PC-3 (cell line): Measurements from ENCODE around the gene WAC. TPM values are rescaled to one million over a fixed set of nuclear protein-coding genes. Genes with fewer than 3 reads are reported as not detected.
"Not testable (repeated sequence)": the region's sequence is repeated elsewhere in the genome, so short reads cannot be mapped to it uniquely, and the experiment has no call there.

Experiments used
- ATAC-seq: fragments of 200-7000 bp; cut with Tn5 transposase; 2 replicates; pipeline ENCODE4 v1.9.1; 2020; ENCODE audit warnings: mild to moderate bottlenecking, moderate library complexity
- BruUV-seq: library from RNA; stranded (reverse); fragments of 400-500 nt; replicated peaks from 2 replicates; lab custom pipeline; 2021; lab: Mats Ljungman, UMichigan
- CTCF ChIA-PET: fragments of 300-600 bp; sonication (Branson Sonifier 250); formaldehyde crosslinking; loops from one replicate; lab custom pipeline; 2022; ENCODE audit warnings: antibody characterized with exemption; lab: Charles Lee
- POLR2A ChIA-PET: fragments of 300-600 bp; sonication (Branson Sonifier 250); formaldehyde crosslinking; loops from one replicate; lab custom pipeline; 2022; ENCODE audit warnings: antibody characterized with exemption; ENCODE audit not compliant: unreplicated experiment; lab: Charles Lee
- DNase-seq: peaks from one replicate; pipeline ENCODE4 v3.0.0-alpha.2; 2015
- H2AFZ ChIP-seq: fragments of 300-600 bp; sonication (generic); 2 replicates; pipeline ENCODE4 v1.6.0; 2016; ENCODE audit warnings: antibody characterized with exemption, low read length
- H3F3A ChIP-seq: fragments of 300-600 bp; sonication (generic); one replicate; pipeline ENCODE4 v1.6.0; 2017; ENCODE audit warnings: antibody characterized with exemption, low read length, control low read depth, mild to moderate bottlenecking; ENCODE audit not compliant: unreplicated experiment
- H3K27ac ChIP-seq: fragments of 300-600 bp; sonication (generic); 2 replicates; pipeline ENCODE4 v1.5.1; 2016; ENCODE audit warnings: mild to moderate bottlenecking, low read length
- H3K27me3 ChIP-seq: fragments of 300-600 bp; sonication (generic); 2 replicates; pipeline ENCODE4 v1.6.1; 2016; ENCODE audit warnings: low read length, mixed read lengths
- H3K36me3 ChIP-seq: fragments of 300-600 bp; sonication (generic); 2 replicates; pipeline ENCODE4 v1.6.1; 2016; ENCODE audit warnings: low read depth, mixed run types, low read length, mixed read lengths
- H3K4me1 ChIP-seq: fragments of 300-600 bp; sonication (generic); 2 replicates; pipeline ENCODE4 v1.5.1; 2016; ENCODE audit warnings: low read length; ENCODE audit not compliant: insufficient read depth
- H3K4me2 ChIP-seq: fragments of 300-600 bp; sonication (generic); 2 replicates; pipeline ENCODE4 v1.6.0; 2016; ENCODE audit warnings: low read length
- H3K4me3 ChIP-seq: fragments of 300-600 bp; sonication (generic); 2 replicates; pipeline ENCODE4 v1.5.1; 2016; ENCODE audit warnings: mild to moderate bottlenecking, low read length, mixed read lengths
- H3K79me2 ChIP-seq: fragments of 300-600 bp; sonication (generic); 2 replicates; pipeline ENCODE4 v1.6.1; 2017; ENCODE audit warnings: low read length, mixed read lengths
- H3K9ac ChIP-seq: fragments of 300-600 bp; sonication (generic); 2 replicates; pipeline ENCODE4 v1.6.0; 2016; ENCODE audit warnings: mild to moderate bottlenecking, low read length
- H3K9me2 ChIP-seq: fragments of 300-600 bp; sonication (generic); replicated peaks from 2 replicates; pipeline ENCODE4 v1.6.1; 2016; ENCODE audit warnings: mixed run types, low read length, mixed read lengths
- H3K9me3 ChIP-seq: fragments of 300-600 bp; sonication (generic); 2 replicates; pipeline ENCODE4 v1.6.1; 2016; ENCODE audit warnings: low read length, mixed read lengths
- H4K20me1 ChIP-seq: fragments of 300-600 bp; sonication (generic); 2 replicates; pipeline ENCODE4 v1.6.1; 2016; ENCODE audit warnings: low read length, mixed read lengths
- EZH2 ChIP-seq: fragments of 300-600 bp; sonication (generic); IDR thresholded peaks from one replicate; pipeline ENCODE4 v1.6.1; 2017; ENCODE audit warnings: antibody characterized with exemption, mild to moderate bottlenecking, low read length; ENCODE audit not compliant: unreplicated experiment
- EZH2phosphoT487 ChIP-seq: fragments of 300-600 bp; sonication (generic); IDR thresholded peaks from 2 replicates; pipeline ENCODE4 v1.6.1; 2018; ENCODE audit warnings: mild to moderate bottlenecking, antibody characterized with exemption, low read length, borderline replicate concordance
- intact Hi-C: fragments of 100-400 bp; cut with micrococcal nuclease; formaldehyde crosslinking; loops from 2 replicates; pipeline ENCODE4 v1.9.0; 2023
- total RNA-seq: library from RNA; depleted of rRNA; stranded (reverse); fragments of >200 nt; gene quantifications from 2 replicates; pipeline ENCODE4 v1.2.3, GENCODE V29; 2014
- TF ChIP-seq, protein P1 (sequence below): fragments of 300-600 bp; sonication (generic); conservative IDR thresholded peaks from 2 replicates; pipeline ENCODE4 v1.5.1; 2017; ENCODE audit warnings: antibody characterized with exemption, low read depth, mild to moderate bottlenecking, low read length

WAC gene
- total RNA-seq, 1 experiment from 2014 or later: 49.2 TPM

DNA sequence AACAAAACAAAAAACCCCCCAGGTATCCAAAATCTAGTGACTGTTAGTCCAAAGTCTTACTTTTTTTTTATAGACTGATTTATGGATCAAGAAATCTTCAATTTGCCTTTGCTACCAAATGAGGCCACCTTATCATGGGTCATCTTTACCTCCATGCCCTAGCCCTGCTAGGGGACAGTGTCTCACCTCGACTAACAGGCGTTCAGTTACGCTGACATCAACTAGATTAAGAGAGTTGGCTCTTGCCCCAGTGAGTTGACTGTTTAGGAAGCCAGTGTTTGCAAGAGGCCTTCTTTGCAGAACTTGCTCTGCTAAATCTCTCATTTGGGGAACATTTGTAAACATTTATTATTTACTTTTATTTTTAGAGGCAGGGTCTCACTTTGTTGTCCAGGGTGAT lies 36.9 kb upstream of the WAC start:
- TF ChIP-seq EZH2 (no peak), EZH2phosphoT487 (no peak)
- TF ChIP-seq, protein P1, sequence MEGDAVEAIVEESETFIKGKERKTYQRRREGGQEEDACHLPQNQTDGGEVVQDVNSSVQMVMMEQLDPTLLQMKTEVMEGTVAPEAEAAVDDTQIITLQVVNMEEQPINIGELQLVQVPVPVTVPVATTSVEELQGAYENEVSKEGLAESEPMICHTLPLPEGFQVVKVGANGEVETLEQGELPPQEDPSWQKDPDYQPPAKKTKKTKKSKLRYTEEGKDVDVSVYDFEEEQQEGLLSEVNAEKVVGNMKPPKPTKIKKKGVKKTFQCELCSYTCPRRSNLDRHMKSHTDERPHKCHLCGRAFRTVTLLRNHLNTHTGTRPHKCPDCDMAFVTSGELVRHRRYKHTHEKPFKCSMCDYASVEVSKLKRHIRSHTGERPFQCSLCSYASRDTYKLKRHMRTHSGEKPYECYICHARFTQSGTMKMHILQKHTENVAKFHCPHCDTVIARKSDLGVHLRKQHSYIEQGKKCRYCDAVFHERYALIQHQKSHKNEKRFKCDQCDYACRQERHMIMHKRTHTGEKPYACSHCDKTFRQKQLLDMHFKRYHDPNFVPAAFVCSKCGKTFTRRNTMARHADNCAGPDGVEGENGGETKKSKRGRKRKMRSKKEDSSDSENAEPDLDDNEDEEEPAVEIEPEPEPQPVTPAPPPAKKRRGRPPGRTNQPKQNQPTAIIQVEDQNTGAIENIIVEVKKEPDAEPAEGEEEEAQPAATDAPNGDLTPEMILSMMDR: no peak
- H3K9me3 ChIP-seq: no peaks in the 10 kb centered on the region
- ATAC-seq (no peak), DNase-seq (no peak)
- no TSS peak for BruUV-seq
- H3F3A ChIP-seq: no peaks in the 10 kb centered on the region
- no peak overlapping the region for H3K27ac ChIP-seq
- H3K36me3 ChIP-seq: no peaks in the 10 kb centered on the region
- no peaks in the 10 kb centered on the region for H3K79me2 ChIP-seq
- CTCF ChIA-PET: no interaction called here
- no peaks in the 10 kb centered on the region for H3K9me2 ChIP-seq
- no peak overlapping the region for H2AFZ ChIP-seq
- no peaks in the 10 kb centered on the region for H4K20me1 ChIP-seq
- H3K9ac ChIP-seq: no peak overlapping the region
- 0 out of 2 replicates have a peak, but pooled peaks cover 8% of the 10 kb centered on the region for H3K4me1 ChIP-seq
- no peak overlapping the region for H3K4me3 ChIP-seq
- no peak overlapping the region for H3K4me2 ChIP-seq
- POLR2A ChIA-PET: no interaction called here
- H3K27me3 ChIP-seq: no peaks in the 10 kb centered on the region
- intact Hi-C loops: no loop called here

DNA sequence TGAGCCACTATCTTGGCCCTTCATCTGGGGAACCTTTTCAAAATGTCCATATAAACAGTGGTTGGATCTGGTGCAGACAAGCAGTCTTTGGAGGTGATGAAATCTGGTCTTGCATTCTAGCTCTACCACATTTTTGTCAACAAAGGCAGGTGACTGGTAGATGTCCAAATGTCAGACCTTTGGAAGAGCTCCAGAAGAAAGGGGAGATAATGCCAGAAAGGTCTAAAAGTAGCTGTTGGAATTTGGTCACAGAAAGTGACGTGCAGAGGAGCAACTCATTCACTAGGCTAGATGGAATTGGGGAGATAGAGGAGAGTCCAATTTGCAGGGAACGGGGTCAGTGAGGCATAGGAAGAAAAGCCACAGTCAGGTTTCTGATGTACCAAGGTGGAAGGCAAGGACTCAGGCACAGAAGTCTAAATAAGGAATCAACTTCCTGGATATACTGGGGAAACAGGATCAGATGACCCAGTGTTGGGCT lies 36.4 kb upstream of the WAC start:
- H3K4me2 ChIP-seq: no peak overlapping the region
- H3K79me2 ChIP-seq: no peaks in the 10 kb centered on the region
- BruUV-seq: no TSS peak
- H3K27me3 ChIP-seq: no peaks in the 10 kb centered on the region
- CTCF ChIA-PET: no interaction called here
- POLR2A ChIA-PET: no interaction called here
- H3F3A ChIP-seq: no peaks in the 10 kb centered on the region
- H3K9me2 ChIP-seq: no peaks in the 10 kb centered on the region
- H2AFZ ChIP-seq: no peak overlapping the region
- intact Hi-C loops: no loop called here
- peak; percentile 38 for DNase-seq
- H4K20me1 ChIP-seq: no peaks in the 10 kb centered on the region
- H3K9ac ChIP-seq: no peak overlapping the region
- ATAC-seq: no peak
- TF ChIP-seq, protein P1: no peak
- TF ChIP-seq EZH2 (no peak), EZH2phosphoT487 (no peak)
- H3K4me1 ChIP-seq: 0 out of 2 replicates have a peak, but pooled peaks cover 8% of the 10 kb centered on the region
- H3K27ac ChIP-seq: no peak overlapping the region
- H3K9me3 ChIP-seq: no peaks in the 10 kb centered on the region
- no peaks in the 10 kb centered on the region for H3K36me3 ChIP-seq
- no peak overlapping the region for H3K4me3 ChIP-seq

- POLR2A ChIA-PET: no interaction called here
- Histone ChIP-seq H3K27me3 (no peaks in the 10 kb centered on the region), H2AFZ (no peak overlapping the region), H3K4me2 (no peak overlapping the region), H3K79me2 (no peaks in the 10 kb centered on the region), H3K4me3 (no peak overlapping the region), H4K20me1 (no peaks in the 10 kb centered on the region), H3F3A (no peaks in the 10 kb centered on the region), H3K9me2 (no peaks in the 10 kb centered on the region), H3K27ac (no peak overlapping the region), H3K4me1 (peaks cover 14% of the 10 kb centered on the region), H3K9ac (no peak overlapping the region), H3K9me3 (no peaks in the 10 kb centered on the region), H3K36me3 (no peaks in the 10 kb centered on the region)
- intact Hi-C loops: no loop called here
- ATAC-seq (no peak), DNase-seq (no peak)
- CTCF ChIA-PET: no interaction called here
- BruUV-seq: no TSS peak
- TF ChIP-seq EZH2 (no peak), EZH2phosphoT487 (no peak)
- TF ChIP-seq, protein P1: no peak
Measured at GRCh38 chr10:28497313-28498126, 35.4 kb upstream of the WAC start.

- H3K9ac ChIP-seq, CTCF ChIA-PET, POLR2A ChIA-PET, H4K20me1 ChIP-seq, H3K9me3 ChIP-seq, H3K4me2 ChIP-seq, H2AFZ ChIP-seq, H3K27me3 ChIP-seq, ATAC-seq, BruUV-seq, H3F3A ChIP-seq, H3K4me3 ChIP-seq, H3K79me2 ChIP-seq, intact Hi-C loops, H3K27ac ChIP-seq, H3K36me3 ChIP-seq, H3K9me2 ChIP-seq: not testable (repeated sequence)
- DNase-seq: peak; percentile 25
- H3K4me1 ChIP-seq: peaks cover 21% of the 10 kb centered on the region
Measured at GRCh38 chr10:28500203-28500602, 32.7 kb upstream of the WAC start.
